GM10248 (cell line): Measurements from ENCODE around the gene CELA1.

Experiments
- CTCF ChIA-PET: fragments of 300-600 bp; sonication (Branson Sonifier 250); formaldehyde crosslinking; extraction: SDS; loops from one replicate; lab custom pipeline; 2021; ENCODE audit warnings: antibody characterized with exemption; lab: Yijun Ruan, JAX
- POLR2A ChIA-PET: fragments of 350-650 bp; sonication (Branson Sonifier 250); formaldehyde crosslinking; extraction: SDS; loops from one replicate; lab custom pipeline; 2020; ENCODE audit warnings: antibody characterized with exemption; lab: Yijun Ruan, JAX
- DNase-seq: peaks from one replicate; pipeline ENCODE4 v3.0.0; 2012; ENCODE audit errors: extremely low spot score
- CTCF ChIP-seq: IDR thresholded peaks from 2 replicates; pipeline ENCODE4 v1.5.1; 2012; ENCODE audit warnings: mild to moderate bottlenecking, low read depth; ENCODE audit errors: extremely low read depth, missing control alignments, control extremely low read depth

Gene CELA1

GRCh38 chr12:51346581-51346980, at the start of gene CELA1:
Gene CELA1 (minus strand): TSS chr12:51346679. CDS start chr12:51346638, 41 bp downstream.
- no peak for DNase-seq
- ChIA-PET POLR2A (no interaction called here), CTCF (no interaction called here)
- TF ChIP-seq CTCF: no peak

- ChIA-PET CTCF (interaction anchor here (0.7 to 3.0 kb wide), 5 partner anchors 9 to 143 kb away, joined by 3 to 17 read pairs (median 3); no protein-coding TSS in a partner anchor), POLR2A (no interaction called here)
- peak; percentile 60 for DNase-seq
- no peak for TF ChIP-seq CTCF
Observed at GRCh38 chr12:51395283-51396230, 49.1 kb upstream of the CELA1 start.

- CTCF ChIA-PET: interaction anchor here (1.2 to 3.0 kb wide), 4 partner anchors 12 to 138 kb away, joined by 3 to 17 read pairs (median 3); no protein-coding TSS in a partner anchor
- POLR2A ChIA-PET: no interaction called here
- no peak for TF ChIP-seq CTCF
- DNase-seq: no peak
Observed at GRCh38 chr12:51393676-51394545, 47.4 kb upstream of the CELA1 start.

- CTCF ChIA-PET: interaction anchor here (0.7 to 1.9 kb wide), 4 partner anchors 21 to 139 kb away, joined by 3 to 6 read pairs (median 3); no protein-coding TSS in a partner anchor
- no peak for TF ChIP-seq CTCF
Observed at GRCh38 chr12:51392556-51393237, 46.2 kb upstream of the CELA1 start.

GRCh38 chr12:51391283-51392123, 45.0 kb upstream of the CELA1 start, which contains the start of gene GALNT6:
Gene GALNT6 (minus strand): TSS chr12:51391406. CDS start chr12:51379781, 11,625 bp downstream.
- CTCF ChIA-PET: interaction anchor here (0.7 to 1.9 kb wide), 4 partner anchors 20 to 50 kb away, joined by 3 to 6 read pairs (median 4); partner anchors contain the start of gene SLC4A8
- peak; percentile 89 for DNase-seq
- no peak for TF ChIP-seq CTCF
- POLR2A ChIA-PET: interaction anchor here (0.6 kb wide), 1 partner anchor 161 kb away, joined by 3 read pairs; no protein-coding TSS in a partner anchor

More at GRCh38 chr12:51392556-51393237, 46.2 kb upstream of the CELA1 start:
- peak; percentile 69 for DNase-seq
- POLR2A ChIA-PET: interaction anchor here (0.6 kb wide), 1 partner anchor 162 kb away, joined by 3 read pairs; no protein-coding TSS in a partner anchor
